PFSK-1 (cell line): Measurements from ENCODE around the gene TGM2.

Experiments
- FOXP2 ChIP-seq: optimal IDR thresholded peaks from 2 replicates; pipeline ENCODE3; 2011; ENCODE audit warnings: borderline replicate concordance, control low read depth, inconsistent platforms; ENCODE audit not compliant: insufficient read depth; ENCODE audit errors: extremely low read length, extremely low read depth
- POLR2AphosphoS5 ChIP-seq: IDR thresholded peaks from 2 replicates; pipeline ENCODE4 v1.6.1; 2012; ENCODE audit warnings: low read depth, mild to moderate bottlenecking, control low read depth, low read length, moderate library complexity
- SIN3A ChIP-seq: IDR thresholded peaks from 2 replicates; pipeline ENCODE4 v1.6.1; 2012; ENCODE audit warnings: mild to moderate bottlenecking, low read length, moderate library complexity, borderline replicate concordance; ENCODE audit not compliant: insufficient read depth
- TAF1 ChIP-seq: IDR thresholded peaks from 2 replicates; pipeline ENCODE4 v1.6.1; 2012; ENCODE audit warnings: low read length, control low read depth, borderline replicate concordance; ENCODE audit not compliant: insufficient read depth
- TF ChIP-seq, protein P1 (sequence below), 2 experiments: IDR thresholded peaks; 2 replicates each; pipeline versions ENCODE4 v1.6.1 to v1.8.0; 2011 to 2012; ENCODE audit warnings: low read depth in 2 of 2, low read length in 2 of 2, control low read depth in 1 of 2, inconsistent platforms in 1 of 2, mild to moderate bottlenecking in 1 of 2, moderate library complexity in 1 of 2; ENCODE audit not compliant: insufficient read depth in 1 of 2

Gene TGM2

GRCh38 chr20:38159957-38160756 is 4.9 kb downstream of the TGM2 start:
- TF ChIP-seq, protein P1, sequence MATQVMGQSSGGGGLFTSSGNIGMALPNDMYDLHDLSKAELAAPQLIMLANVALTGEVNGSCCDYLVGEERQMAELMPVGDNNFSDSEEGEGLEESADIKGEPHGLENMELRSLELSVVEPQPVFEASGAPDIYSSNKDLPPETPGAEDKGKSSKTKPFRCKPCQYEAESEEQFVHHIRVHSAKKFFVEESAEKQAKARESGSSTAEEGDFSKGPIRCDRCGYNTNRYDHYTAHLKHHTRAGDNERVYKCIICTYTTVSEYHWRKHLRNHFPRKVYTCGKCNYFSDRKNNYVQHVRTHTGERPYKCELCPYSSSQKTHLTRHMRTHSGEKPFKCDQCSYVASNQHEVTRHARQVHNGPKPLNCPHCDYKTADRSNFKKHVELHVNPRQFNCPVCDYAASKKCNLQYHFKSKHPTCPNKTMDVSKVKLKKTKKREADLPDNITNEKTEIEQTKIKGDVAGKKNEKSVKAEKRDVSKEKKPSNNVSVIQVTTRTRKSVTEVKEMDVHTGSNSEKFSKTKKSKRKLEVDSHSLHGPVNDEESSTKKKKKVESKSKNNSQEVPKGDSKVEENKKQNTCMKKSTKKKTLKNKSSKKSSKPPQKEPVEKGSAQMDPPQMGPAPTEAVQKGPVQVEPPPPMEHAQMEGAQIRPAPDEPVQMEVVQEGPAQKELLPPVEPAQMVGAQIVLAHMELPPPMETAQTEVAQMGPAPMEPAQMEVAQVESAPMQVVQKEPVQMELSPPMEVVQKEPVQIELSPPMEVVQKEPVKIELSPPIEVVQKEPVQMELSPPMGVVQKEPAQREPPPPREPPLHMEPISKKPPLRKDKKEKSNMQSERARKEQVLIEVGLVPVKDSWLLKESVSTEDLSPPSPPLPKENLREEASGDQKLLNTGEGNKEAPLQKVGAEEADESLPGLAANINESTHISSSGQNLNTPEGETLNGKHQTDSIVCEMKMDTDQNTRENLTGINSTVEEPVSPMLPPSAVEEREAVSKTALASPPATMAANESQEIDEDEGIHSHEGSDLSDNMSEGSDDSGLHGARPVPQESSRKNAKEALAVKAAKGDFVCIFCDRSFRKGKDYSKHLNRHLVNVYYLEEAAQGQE (IDR thresholded peaks at IDR 0.05; ENCODE audit: insufficient read depth in 1 of 2, low read depth in 2 of 2, low read length in 2 of 2), result no peak
- TF ChIP-seq TAF1, result no peak
- no peak for TF ChIP-seq SIN3A
- TF ChIP-seq FOXP2, result no peak
- no peak for TF ChIP-seq POLR2AphosphoS5

- TF ChIP-seq TAF1 (no peak), SIN3A (no peak), POLR2AphosphoS5 (no peak), FOXP2 (no peak)
- TF ChIP-seq, protein P1 (IDR thresholded peaks at IDR 0.05; ENCODE audit: insufficient read depth in 1 of 2, low read depth in 2 of 2, low read length in 2 of 2), result no peak
Measured at GRCh38 chr20:38159566-38159956, 5.5 kb downstream of the TGM2 start.

DNA sequence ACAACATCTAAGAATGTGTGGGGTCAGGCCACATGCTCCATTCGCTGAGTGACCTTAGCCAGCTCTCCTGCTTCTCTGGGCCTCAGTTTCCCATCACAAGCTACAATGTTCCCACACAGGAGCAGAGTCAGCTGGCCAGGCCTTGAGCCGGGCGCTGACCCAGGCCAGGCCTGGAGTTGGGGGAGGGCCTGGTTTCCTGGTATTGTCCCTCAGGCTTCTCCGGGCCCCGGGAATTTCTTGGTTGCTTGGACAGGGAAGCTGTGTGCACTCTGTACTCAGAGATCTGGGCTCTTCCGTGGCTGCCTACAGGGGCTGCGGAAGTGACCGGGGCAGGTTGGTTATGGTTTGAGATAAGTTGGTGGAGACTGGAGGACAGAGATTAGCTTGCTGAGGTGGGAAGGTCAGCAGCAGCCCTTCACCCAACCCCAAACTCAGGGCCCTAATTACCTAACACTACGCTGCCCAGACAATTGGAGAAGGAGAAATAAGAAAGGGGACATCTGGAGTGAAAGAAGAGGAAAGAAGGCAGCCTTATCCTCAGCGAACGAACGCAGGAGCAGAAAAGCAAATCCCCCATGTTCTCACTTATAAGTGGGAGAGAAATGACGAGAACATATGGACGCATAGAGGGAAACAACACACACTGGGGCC is 6.2 kb downstream of the TGM2 start:
- TF ChIP-seq, protein P1 (IDR thresholded peaks at IDR 0.05; ENCODE audit: insufficient read depth in 1 of 2, low read depth in 2 of 2, low read length in 2 of 2), result no peak
- TF ChIP-seq FOXP2, result no peak
- no peak for TF ChIP-seq SIN3A
- no peak for TF ChIP-seq POLR2AphosphoS5
- no peak for TF ChIP-seq TAF1

- TF ChIP-seq FOXP2 (no peak), SIN3A (no peak), POLR2AphosphoS5 (no peak), TAF1 (no peak)
- TF ChIP-seq, protein P1 (IDR thresholded peaks at IDR 0.05; ENCODE audit: insufficient read depth in 1 of 2, low read depth in 2 of 2, low read length in 2 of 2), result no peak
Measured at GRCh38 chr20:38157635-38158495, 7.2 kb downstream of the TGM2 start.
